G401.6 (cell line): ENCODE results near the gene ESPNL.

ENCODE experiments used
- FAIRE-seq: peaks from 2 replicates; lab custom pipeline; 2012; peaks lifted over from hg19 to GRCh38; lab: Jason Lieb, UNC

ESPNL gene

DNA sequence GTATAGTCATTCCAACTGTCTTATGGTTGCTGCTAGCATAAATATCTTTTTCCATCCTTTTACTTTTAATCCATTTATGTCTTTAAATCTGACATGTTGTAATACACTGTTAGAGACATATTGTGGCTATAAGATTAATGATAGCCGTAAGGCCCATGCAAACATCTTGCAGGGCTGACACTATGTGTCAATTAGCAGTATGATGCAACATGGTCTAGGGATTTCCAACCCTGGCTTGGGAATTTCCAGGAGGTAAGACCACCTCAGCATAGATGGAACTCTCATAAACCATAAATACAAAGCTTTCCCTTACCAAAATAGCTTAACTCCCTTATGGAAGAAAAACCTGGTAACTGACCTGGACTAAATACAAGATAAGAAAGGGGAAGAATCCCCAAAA, 22.8 kb upstream of the ESPNL start:
- FAIRE-seq, result no peak

DNA sequence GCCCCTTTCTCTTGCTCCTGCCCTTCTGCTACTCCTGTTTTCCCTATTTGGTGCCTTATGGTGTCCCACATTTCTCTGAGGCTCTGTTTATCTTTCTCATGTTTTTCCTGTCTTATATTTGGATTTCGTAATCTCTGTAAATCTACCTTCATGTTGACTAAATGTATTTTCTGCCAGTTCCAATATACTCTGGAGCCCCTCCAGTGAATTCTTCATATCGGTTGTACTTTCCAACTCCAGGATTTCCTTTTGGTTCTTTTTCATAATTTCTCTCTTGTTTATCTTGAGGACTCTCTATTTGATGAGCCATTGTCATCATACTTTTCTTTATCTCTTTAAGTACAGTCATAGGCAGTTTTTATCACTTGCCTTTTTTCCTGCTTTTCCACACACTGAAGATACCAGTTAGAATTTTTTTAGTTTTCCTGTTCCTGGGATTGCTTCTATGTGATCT, 20.2 kb upstream of the ESPNL start:
- no peak for FAIRE-seq

DNA sequence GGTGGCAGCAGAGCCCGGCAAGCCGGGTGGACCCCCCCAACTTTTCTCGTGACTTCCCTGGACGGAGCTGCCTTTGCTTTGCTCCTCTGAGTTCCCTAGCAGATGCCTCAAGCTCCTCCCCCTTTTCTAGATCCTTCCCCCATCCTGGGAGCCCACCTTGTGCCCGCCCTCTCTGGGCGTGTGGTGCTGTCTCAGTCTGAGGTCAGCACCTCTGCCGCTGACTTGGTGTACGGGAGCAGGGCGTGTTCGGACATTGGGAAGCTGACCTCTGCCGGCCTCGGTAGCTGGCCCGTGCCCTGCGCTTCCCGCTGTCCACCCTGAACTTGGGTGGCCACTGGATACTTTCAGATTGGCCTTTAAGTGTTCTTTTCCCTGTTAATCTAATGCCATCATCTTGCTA, 19.6 kb upstream of the ESPNL start:
- no peak for FAIRE-seq

DNA sequence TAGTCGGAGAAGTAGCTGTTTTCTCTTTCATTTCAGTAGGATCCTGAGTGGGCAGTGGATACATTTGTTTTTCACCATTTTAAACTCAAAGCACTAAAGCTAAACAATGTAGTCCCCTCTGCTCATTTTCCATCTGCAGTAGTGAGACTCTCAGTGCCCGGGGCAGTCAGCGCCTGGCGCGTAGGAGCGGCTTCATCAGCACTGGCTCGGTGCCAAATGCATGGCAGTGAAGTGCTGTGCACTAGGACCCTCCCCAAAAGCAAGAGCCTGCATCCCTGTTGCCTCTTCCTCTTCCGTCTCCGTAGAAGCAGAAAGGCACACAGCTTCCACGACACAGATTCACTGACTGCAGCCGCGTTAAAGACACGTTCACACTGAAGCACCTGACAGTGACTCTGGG, 19.0 kb upstream of the ESPNL start:
- FAIRE-seq, result no peak

DNA sequence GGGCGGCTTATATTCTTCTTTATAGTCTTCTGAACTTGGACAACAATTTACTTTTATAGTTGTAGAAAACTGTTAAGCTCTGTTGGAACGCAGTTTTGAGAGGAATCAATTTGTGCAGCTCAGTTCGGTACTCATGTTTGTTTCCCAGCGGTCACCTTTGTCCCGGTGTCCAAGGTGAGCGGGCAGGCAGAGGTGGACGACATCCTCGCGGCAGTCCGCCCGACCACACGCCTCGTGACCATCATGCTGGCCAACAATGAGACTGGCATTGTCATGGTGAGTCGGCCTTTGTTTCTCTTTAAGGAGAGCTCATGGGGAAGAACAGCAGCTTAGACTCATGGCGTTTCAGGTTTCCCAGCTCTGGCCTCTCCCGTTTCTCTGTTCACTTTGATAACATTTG, 18.6 kb upstream of the ESPNL start:
- FAIRE-seq, result no peak

DNA sequence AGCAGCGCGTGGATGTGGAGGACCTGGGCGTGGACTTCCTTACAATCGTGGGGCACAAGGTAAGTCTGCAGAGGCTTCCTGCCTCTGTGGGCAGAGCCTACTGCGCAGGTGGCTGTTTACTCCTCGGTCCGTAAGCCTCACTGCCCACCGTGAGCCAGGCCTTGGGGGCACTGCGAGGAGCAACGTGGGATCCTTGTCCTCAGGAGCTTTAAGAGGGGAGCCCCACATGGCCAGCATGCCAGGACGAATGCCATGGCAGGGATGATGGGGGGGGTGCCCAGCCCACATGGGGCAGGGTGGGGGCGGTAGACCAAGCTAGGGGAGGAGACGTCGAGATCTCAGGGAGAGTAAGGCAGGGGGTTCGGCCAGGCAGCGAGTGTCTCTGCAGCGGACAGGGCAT, 18.0 kb upstream of the ESPNL start:
- no peak for FAIRE-seq

DNA sequence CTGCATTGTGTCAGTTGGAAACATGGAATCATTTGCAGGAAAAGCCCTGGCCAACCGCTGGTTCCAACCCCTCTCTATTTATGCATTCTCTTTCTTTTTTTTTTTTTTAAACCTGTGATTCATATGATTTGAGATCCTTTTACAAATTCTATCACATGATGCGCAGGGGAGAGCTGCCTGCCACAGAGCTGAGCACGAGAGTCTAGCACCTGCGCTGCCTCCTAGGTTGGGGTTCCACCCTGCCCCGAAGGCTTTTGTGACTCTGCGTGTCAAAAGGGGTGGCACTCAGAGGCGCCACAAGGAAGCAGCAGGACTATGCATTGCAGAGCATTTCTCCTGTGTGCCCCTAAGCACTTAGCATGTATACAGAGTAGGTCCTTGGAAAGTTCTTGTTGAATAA, 17.3 kb upstream of the ESPNL start:
- FAIRE-seq, result no peak

DNA sequence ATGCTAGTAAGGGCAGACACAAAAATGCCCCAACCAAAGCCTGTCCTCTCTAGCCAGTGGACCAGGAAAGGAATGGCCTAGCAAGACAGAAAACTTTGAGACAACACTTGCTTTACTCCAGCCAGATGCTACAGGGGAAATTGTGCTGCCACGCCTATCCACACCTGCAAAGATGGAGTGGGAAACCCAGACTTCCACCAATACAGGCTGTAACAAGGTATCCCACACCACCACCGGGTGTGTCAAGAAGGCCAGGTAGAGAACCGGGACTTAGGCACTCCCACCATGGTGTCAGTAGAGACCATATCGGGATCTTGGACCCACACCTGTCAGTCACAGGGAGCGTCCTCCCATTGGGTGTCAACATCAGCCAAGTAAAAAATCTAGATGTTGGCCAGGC, 16.2 kb upstream of the ESPNL start:
- FAIRE-seq, result no peak

DNA sequence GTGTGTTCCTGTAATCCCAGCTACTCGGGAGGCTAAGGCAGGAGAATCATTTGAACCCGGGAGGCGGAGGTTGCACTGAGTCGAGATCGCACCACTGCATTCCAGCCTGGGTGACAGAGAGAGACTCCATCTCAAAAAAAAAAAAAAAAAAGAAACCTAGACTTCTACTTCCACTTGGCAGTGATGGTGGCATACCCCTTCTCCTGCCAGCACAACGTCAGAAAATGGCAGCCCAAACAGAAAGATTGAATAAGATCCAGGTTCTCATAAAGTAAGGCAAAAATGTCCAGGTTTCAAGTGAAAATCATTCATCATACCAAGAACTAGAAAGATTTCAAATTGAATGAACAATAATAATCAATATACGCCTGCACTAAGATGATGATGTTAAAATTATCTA, 15.4 kb upstream of the ESPNL start:
- no peak for FAIRE-seq

DNA sequence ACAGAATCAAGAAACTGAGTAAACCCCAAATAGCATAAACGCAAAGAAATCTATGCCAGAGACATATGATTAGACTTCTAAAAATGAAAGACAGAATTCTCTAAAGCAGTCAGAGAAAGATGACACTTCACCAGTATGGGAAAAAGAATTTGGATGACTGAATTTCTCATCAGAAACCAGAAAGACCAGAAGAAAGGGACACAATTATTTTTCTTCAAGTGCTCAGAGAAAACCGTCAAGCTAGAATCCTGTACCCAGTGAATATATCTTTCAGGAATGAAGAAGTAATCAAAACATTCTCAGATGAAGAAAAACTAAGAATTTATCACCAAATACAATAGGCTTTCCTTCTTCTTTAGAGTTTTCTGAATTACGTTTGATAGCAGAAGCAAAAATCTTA, 14.2 kb upstream of the ESPNL start:
- FAIRE-seq, result no peak

DNA sequence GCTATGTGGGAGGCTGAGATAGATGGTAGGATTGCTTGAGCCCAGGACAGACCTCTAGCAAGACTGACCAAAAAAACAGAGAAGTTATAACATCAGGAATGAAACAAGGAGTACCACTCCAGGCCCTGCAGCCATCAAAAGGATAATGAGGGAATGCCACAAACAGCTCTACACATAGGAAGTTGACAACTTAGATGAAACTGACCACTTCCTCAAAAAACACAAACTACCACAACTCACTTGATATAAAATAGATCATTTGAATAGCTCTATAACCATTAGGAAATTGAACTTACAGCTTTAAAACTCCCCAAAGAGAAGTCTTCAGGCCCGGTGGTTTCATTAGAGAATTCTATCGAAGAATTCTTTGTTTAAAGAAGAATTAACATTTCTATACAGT, 12.9 kb upstream of the ESPNL start:
- no peak for FAIRE-seq

DNA sequence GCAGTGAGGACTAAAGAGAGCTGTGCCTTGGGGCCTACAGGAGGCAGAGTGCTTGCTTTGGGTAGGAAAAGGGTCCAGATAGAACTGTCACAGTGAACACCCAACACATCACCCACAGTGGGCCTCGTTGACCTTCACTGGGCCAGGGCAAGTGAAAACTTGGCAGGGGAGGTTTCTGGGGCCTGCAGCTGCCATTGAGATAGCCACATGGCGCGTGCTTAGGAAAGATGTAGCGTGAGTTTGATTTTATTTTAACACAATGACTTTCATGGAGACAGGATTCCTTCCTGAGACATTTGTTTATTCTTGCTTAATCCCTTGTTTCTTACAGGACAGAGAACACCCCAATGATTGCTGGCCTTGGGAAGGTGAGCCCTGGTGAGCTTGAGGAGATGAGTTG, 9.3 kb upstream of the ESPNL start:
- FAIRE-seq, result no peak

DNA sequence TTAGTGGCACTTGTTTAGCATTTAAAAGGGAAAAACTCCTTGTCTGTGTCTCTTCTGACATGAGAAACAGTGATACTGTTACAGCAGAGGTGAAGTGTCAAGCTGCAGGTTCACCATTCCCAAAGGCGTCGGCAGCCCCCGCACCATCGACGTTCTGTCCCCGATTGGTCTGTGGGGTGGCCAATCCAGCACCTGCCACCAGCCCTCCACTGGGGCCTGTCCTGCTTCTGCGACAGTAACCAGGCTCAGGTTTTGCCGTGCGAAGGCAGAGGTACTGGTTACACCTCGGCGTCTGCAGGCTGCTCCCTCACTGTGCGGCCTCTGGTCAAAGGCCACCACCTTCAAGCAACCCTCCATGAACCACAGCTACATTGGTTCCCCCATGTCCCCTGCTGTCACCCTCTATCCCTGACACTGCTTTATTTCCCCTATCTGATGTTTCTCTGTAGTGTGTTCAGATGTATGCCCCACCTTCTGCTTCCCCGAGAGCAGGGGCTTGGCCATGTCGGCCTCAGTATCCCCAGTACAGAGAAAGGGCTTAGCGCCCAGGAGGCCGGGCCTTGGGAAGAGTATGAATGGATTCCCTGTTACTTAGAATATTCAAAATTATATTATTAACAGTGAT, 8.6 kb upstream of the ESPNL start:
- FAIRE-seq, result no peak

DNA sequence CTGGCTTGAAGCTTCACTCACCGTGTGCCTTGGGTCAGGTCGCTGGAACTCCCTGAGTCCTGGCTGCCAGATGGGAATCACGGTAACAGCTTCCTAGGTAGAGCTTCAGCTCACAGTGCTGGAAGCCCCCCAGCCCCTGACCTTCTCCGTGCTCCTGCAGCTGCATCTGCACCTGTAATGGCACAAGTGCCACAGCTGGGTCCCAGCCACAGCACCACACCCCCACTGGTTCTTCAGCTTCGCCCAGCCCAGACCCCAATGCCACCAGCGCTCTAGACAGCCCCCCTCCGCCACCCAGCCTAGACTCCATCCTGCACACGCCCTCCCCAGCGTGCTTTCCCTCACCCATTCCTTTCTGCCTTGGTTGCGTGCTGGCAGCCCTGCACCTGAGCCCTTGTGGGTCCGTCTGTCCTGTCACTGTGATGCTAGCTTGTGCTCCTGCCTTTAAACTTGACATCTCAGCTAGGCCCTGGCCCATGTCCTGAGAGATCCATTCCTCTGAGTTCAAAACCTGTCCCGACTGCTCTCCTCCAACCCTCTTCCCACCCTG, 7.6 kb upstream of the ESPNL start:
- no peak for FAIRE-seq

DNA sequence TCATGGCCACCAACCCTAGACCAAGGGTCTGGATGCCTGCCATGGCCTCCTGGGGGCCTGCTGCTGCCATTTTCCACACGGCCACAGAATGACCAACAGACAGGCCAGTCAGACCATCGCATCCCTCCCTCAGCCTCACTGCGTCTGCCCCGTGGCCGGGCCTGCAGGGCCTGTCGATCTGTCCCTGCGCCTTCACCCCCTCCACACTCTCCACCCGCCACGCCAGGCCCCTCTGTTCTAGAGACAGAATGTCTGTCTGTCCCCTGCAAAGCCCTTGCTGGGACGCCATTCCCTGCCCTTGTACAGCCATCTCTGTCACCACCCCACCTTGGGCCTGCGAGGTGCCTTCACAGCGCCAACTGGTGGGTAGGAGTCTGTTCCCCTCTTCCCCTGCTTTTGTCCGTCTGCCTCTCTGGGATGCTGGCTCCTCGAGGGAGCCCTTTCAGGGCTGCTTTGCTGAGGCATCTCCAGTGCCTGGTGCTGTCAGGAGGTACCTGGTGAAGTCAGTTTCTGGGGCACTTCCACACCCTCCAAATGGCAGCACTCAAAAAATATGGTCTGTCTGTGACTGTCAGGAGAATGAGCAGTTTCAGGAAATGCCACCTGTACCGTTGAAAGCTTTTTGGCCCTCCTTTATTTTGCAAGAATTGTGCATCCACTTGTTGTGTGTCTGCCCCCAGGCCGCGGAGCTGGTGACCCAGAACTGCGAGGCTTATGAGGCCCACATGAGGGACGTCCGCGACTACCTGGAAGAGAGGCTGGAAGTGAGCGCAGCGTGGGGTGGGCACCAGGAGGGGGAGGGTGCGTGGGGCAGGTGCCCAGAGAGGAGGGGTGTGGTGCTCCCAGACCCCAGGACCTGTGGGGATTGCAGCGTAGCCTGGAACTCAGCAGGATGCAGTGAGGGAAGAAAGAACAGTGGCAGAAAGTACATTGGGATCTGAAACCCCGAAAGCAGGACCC, 6.7 kb upstream of the ESPNL start:
- no peak for FAIRE-seq

DNA sequence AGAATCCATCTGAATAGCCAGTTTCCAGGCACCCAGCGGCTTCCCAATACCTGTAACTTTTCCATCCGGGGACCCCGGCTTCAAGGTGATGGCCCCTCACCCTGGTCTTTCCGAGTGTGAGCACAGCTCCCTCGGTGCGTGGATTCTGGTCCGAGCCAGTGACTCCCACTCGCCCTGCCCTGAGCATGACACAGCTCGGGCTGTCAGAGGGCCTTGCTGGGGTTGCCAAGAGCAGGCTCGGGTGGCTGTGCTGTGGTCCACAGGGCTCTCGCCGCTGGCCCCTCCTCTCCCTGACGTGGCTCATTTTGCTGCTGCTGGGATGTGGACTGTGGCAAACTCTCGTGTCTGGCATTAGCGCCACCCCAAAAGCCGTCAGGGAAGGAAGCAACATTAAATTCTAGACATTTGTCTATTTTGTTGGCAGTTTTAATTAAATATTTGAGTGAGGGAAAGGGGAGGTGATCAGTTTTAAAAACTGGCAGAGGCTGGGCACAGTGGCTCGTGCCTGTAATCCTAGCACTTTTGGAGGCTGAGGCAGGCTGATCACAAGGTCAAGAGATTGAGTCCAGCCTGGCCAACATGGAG, 5.6 kb upstream of the ESPNL start:
- FAIRE-seq, result no peak

DNA sequence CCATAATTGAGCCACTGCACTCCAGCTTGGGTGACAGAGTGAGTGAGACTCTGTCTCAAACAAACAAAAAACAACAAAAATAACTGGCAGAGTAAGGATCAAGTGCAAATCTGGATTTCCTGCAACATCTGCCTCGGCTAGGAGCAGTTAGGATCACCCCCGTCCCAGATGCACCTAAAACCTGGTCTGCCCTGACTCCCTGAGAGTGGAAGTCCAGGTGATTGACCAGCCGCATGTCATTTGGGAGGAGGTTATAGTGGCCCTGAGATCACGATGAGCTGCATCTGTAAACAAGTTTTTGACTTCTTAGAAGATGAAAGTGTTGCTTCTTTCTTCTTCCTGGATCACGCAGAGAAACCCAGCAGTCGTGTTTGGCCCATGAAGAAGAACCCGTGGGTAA, 5.0 kb upstream of the ESPNL start:
- FAIRE-seq, result no peak

DNA sequence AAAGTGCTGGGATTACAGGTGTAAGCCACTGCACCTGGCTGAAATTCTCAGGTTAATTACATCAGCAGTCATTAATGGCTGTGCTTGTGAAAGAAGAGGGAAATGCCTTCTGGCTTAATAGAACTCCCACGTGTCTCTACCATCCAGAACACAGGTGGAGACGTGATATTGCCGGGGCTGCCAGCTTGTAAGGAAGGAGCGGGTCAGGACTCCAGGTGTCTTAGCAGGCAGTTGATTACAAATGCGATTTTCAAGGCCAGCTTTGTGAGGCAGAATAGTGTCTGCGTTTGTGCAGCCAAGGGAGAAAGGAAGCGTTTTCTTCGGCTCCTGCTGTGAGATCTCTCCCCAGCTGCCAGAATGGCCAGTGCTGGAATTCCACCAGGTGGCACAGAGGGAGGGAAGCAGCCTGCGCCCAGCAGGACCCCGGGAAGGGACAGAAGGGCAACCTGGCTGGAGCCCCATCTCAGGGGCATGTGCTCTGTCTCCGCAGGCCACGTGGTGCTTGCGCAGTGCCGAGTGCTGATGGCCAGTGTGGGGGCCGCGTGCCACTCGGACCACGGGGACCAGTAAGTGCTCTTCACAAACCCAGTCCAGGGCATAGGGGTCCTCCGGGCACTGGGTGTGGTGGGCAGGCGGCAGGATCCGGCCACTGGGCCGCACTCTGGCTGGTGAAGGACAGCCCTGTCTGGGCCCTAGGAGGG, 3.7 kb upstream of the ESPNL start:
- FAIRE-seq, result no peak

DNA sequence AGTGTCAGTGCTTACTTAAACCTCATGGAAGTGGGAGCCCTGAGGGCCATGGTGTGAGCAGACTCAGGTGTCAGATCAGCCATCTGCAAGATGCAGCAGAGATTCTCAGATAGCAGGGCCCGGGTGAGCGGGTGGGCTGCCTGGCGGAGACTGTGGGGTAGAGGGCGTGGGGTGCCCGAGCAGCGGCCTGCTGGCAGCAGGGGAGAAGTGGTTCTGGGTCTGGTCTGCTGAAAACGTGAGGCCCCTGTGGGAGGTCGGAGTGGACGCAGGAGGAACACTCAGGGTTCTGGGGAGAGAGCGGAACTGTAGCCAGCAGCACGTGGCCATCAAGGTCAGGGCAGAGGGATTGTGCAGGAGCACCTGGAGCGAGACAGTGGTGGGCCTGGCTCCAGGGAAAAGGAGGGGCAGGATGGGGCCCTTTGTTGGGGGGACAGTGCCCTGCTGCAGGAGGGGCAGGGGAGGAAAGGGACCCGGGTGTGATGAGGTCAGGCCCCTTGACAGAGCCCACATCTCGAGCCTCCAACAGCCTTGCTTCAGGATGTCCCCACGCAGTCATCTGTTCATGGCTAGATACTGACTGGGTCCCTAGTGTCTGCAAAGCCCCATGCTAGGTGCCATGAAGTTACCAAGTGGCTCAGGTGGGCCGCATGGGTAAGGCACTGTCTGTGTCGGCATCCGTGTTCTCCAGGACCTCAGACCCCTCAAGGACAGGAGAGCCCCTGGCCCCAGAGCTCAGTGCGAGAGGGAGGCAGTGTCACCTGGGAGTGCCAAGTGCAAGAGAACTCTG, 2.7 kb upstream of the ESPNL start:
- FAIRE-seq, result no peak

DNA sequence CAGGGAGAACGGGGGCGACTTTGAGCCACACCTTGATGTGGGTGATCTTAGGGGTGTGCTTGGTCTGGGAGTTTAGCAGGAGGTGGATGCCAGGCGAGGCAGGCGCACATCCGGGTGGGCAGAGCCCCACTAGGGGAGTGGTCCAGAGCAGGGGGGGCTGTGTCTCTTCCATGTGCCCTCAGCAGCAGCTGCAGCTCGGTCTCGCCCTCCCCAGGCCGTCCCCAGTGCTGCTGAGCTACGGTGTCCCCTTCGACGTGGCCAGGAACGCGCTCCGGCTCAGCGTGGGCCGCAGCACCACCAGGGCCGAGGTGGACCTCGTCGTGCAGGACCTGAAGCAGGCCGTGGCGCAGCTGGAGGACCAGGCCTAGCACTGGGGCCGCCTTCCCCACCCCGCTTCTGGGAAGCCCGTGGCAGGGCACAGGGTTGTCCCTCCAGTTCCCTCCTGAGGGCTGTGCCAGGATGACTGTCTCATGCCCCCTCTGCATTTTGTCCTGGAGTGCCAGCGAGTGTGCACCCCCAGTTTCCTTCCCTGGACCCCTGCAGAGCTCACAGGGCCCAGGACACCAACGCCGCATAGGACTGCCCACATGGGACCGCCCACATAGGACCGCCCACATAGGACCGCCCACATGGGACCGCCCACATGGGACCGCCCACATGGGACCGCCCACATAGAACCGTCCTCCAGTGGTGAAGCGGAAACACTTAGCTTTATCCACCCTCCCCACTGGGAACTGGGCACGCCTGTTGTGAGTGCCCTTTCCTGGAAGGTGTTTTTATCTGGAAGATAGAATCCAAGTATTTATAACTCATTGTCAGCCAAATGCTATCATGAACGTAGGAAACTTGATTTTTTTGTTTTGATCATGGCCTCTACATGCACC, 1.9 kb upstream of the ESPNL start:
- peak; percentile 91 for FAIRE-seq
